H1 (cell line): ENCODE results near the gene SPAG8. TPM values are rescaled to one million over a fixed set of nuclear protein-coding genes. Genes with fewer than 3 reads are reported as not detected.

ENCODE experiments used
- BCL11A ChIP-seq, 2 experiments: IDR thresholded peaks; one replicate each; pipeline ENCODE4 v1.6.1; 2011; ENCODE audit warnings: low read depth in 2 of 2, low read length in 2 of 2, mild to moderate bottlenecking in 2 of 2
- GABPA ChIP-seq: IDR thresholded peaks from 2 replicates; pipeline ENCODE4 v1.6.1; 2011; ENCODE audit warnings: mild to moderate bottlenecking, low read length, moderate library complexity, borderline replicate concordance; ENCODE audit not compliant: insufficient read depth
- HDAC6 ChIP-seq: IDR thresholded peaks from one replicate; pipeline ENCODE4 v1.7.1; 2012; ENCODE audit warnings: low read depth, mild to moderate bottlenecking, inconsistent platforms, low read length, moderate library complexity
- RAD21 ChIP-seq, 2 experiments: IDR thresholded peaks in 1 of 2; conservative IDR thresholded peaks in 1 of 2; 2 replicates each; pipeline ENCODE4 v1.6.1; 2011; ENCODE audit warnings: low read depth in 2 of 2, low read length in 2 of 2, improper control_type of control experiment in 1 of 2, inconsistent platforms in 1 of 2, mild to moderate bottlenecking in 1 of 2, moderate library complexity in 1 of 2
- SIN3A ChIP-seq, 2 experiments: IDR thresholded peaks in 1 of 2; conservative IDR thresholded peaks in 1 of 2; 2 replicates each; pipeline ENCODE4 v1.6.1; 2011 to 2012; ENCODE audit warnings: low read length in 2 of 2, improper control_type of control experiment in 1 of 2, low read depth in 1 of 2, mild to moderate bottlenecking in 1 of 2
- SP1 ChIP-seq: IDR thresholded peaks from 2 replicates; pipeline ENCODE4 v1.6.1; 2011; ENCODE audit warnings: low read depth, low read length
- TCF12 ChIP-seq: IDR thresholded peaks from 2 replicates; pipeline ENCODE4 v1.6.1; 2011; ENCODE audit warnings: low read depth, mild to moderate bottlenecking, low read length
- polyA plus RNA-seq, 7 experiments: library from polyadenylated mRNA; depleted of rRNA in 3 of 7; stranded (reverse) in 5 of 7; unstranded in 2 of 7; fragments of >200 nt in 5 of 7; fragments of 200-250 nt in 2 of 7; gene quantifications; 1 replicate in 5 of 7; 2 replicates in 1 of 7; 4 replicates in 1 of 7; pipeline versions ENCODE4 v1.2.1 to v1.2.3, GENCODE V29; 2011 to 2013; ENCODE audit warnings: missing spikeins in 2 of 7, mixed read lengths in 2 of 7
- total RNA-seq: library from RNA; stranded (reverse); fragmentation: NEBNext Ultra II Directional; extraction: Animal tissue kit (Norgen Biotek cat#: 25700); gene quantifications from 2 replicates; pipeline ENCODE4 v1.2.1, GENCODE V29; 2021

SPAG8 gene
- total and polyA plus RNA-seq, 2 of the 8 experiments (the other 6 are each of a cell fraction or from before 2014, with no cell fraction given) = 0.37 to 0.44 TPM

DNA sequence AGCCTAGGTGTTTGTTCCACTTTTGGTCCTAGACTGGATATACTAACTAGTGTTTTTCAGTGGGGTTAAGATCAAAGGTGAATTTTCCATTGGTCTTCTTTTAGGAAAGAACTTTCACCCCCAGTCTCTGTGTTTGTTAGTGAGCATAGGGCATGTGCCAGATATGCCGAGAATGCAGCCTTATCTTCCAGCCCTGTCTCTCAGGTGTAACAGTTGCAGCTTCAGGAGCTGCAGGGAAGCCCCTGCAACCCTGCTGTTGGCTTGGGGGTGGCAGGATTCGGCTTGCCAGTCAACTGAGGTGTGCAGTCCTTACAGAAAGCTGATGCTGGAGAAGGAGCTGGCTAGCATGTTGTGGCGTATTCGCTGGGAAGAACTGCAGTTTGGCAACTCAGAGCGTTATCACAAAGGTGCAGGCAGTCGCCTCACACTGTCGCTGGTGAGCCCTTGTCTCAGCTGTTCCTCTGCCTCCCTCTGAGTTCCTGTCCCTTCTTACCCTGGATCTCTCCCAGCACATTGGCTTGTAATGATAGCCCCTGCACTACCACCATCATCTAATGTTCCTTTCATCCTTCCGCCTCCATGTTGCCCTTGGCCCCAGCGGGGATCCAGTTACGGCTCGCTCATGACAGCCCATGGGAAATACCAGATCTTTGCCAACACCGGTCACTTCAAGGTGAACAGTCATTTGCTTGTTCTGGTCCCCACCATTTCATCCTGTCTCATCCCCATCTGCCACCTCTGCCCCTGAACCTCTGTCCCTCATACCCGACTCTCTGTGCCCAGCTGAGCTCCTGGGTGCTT is 10.5 kb downstream of the SPAG8 start (continued):
- TF ChIP-seq SIN3A (conservative IDR thresholded peaks at IDR 0.05 in 1 of 2, IDR thresholded peaks at IDR 0.05 in 1 of 2; ENCODE audit: low read depth in 1 of 2, low read length in 2 of 2) = no peak
- no peak for TF ChIP-seq HDAC6
- TF ChIP-seq GABPA = no peak
- TF ChIP-seq TCF12 = no peak
- no peak for TF ChIP-seq RAD21 (IDR thresholded peaks at IDR 0.05 in 1 of 2, conservative IDR thresholded peaks at IDR 0.05 in 1 of 2; ENCODE audit: low read depth in 2 of 2, low read length in 2 of 2)
- TF ChIP-seq BCL11A (IDR thresholded peaks at IDR 0.05; ENCODE audit: low read depth in 2 of 2, low read length in 2 of 2) = no peak
- TF ChIP-seq SP1 = no peak
